OCI-LY3 (cell line): ENCODE data around the gene MCUB.
A peak's percentile ranks its signal among the peaks of the same experiment; 100 is the strongest.
"Not testable (repeated sequence)": the region's sequence is repeated elsewhere in the genome, so short reads cannot be mapped to it uniquely, and the experiment has no call there.

Experiments
- H2AFZ ChIP-seq: fragments of 200-600, 300-600 bp; shearing (Covaris generic); 2 replicates; pipeline ENCODE4 v1.6.0; 2014; ENCODE audit warnings: antibody characterized with exemption, low read depth, low read length
- H3K27ac ChIP-seq: fragments of 200-600, 300-600 bp; sonication (generic); 2 replicates; pipeline ENCODE4 v1.5.1; 2014; ENCODE audit warnings: mild to moderate bottlenecking, low read length, moderate library complexity, mixed read lengths
- H3K27me3 ChIP-seq: fragments of 200-600, 300-600 bp; sonication (generic); 2 replicates; pipeline ENCODE4 v1.6.1; 2014; ENCODE audit warnings: low read depth, low read length, mixed read lengths
- H3K36me3 ChIP-seq: fragments of 200-600, 300-600 bp; sonication (generic); replicated peaks from 2 replicates; pipeline ENCODE3; 2014; ENCODE audit warnings: low read depth, low read length, mixed read lengths
- H3K4me1 ChIP-seq: fragments of 300-600, 200-600 bp; sonication (generic); 2 replicates; pipeline ENCODE4 v1.6.1; 2014; ENCODE audit warnings: low read length, mixed read lengths
- H3K4me2 ChIP-seq: fragments of 200-600, 300-600 bp; sonication (generic); 2 replicates; pipeline ENCODE4 v1.6.1; 2014; ENCODE audit warnings: low read length, mixed read lengths
- H3K4me3 ChIP-seq: fragments of 300-600, 200-600 bp; sonication (generic); 2 replicates; pipeline ENCODE4 v1.5.1; 2014; ENCODE audit warnings: antibody characterized with exemption, mild to moderate bottlenecking, low read length, moderate library complexity
- H3K79me2 ChIP-seq: fragments of 300-600, 200-600 bp; shearing (Covaris generic); 2 replicates; pipeline ENCODE4 v1.6.1; 2014; ENCODE audit warnings: mild to moderate bottlenecking, low read length, mixed read lengths
- H3K9ac ChIP-seq: fragments of 300-600, 200-600 bp; shearing (Covaris generic); 2 replicates; pipeline ENCODE4 v1.6.0; 2014; ENCODE audit warnings: mild to moderate bottlenecking, low read length, moderate library complexity
- H3K9me3 ChIP-seq: fragments of 200-600, 300-600 bp; shearing (Covaris generic); 2 replicates; pipeline ENCODE4 v1.6.1; 2014; ENCODE audit warnings: low read length, mixed read lengths; ENCODE audit not compliant: insufficient read depth
- H4K20me1 ChIP-seq: fragments of 200-600, 300-600 bp; sonication (generic); 2 replicates; pipeline ENCODE4 v1.6.1; 2016; ENCODE audit warnings: low read length, mixed read lengths; ENCODE audit not compliant: insufficient read depth
- CTCF ChIP-seq: fragments of 200-600, 300-600 bp; sonication (generic); IDR thresholded peaks from 2 replicates; pipeline ENCODE4 v1.5.1; 2014; ENCODE audit warnings: antibody characterized with exemption, low read length, low read depth
- EZH2phosphoT487 ChIP-seq: fragments of 200-600 bp; shearing (Covaris generic); IDR thresholded peaks from 2 replicates; pipeline ENCODE4 v1.6.1; 2018; ENCODE audit warnings: antibody characterized with exemption, mixed run types, low read depth

Gene MCUB

DNA sequence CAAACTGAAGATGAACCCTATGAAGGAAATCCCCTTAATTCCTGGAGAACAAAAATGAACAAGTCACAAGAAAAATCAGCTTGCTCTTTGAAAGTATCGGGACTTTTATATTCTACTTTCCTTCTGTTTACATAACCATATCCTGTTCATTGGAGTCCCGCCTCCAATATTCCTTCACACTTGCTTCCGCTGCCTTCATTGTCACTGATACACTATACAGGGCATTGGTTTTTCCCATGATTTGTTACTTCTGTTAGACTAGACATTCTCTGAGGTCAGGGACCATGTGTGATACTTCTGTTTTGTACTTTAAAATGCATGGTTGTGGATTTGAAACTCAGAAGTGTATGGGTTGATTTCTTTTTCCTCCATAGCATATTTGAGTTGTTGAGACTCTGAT, 18.8 kb downstream of the MCUB start:
- H3K9ac ChIP-seq: no peak overlapping the region
- no peak for TF ChIP-seq EZH2phosphoT487
- no peak for TF ChIP-seq CTCF
- H3K27ac ChIP-seq: no peak overlapping the region
- H4K20me1 ChIP-seq: no peaks in the 10 kb centered on the region
- no peaks in the 10 kb centered on the region for H3K9me3 ChIP-seq
- H3K4me3 ChIP-seq: no peak overlapping the region
- no peaks in the 10 kb centered on the region for H3K27me3 ChIP-seq
- no peak overlapping the region for H3K4me2 ChIP-seq
- peaks cover 4% of the 10 kb centered on the region; the same call in 1 of the 2 replicates for H3K4me1 ChIP-seq
- no peaks in the 10 kb centered on the region for H3K79me2 ChIP-seq
- H2AFZ ChIP-seq: no peak overlapping the region
- H3K36me3 ChIP-seq: no peaks in the 10 kb centered on the region

- H3K4me1 ChIP-seq, H3K4me3 ChIP-seq, H3K9ac ChIP-seq, H4K20me1 ChIP-seq, H3K27ac ChIP-seq, H3K9me3 ChIP-seq, H3K36me3 ChIP-seq, H3K27me3 ChIP-seq, H2AFZ ChIP-seq, H3K4me2 ChIP-seq, H3K79me2 ChIP-seq: not testable (repeated sequence)
Measured at GRCh38 chr4:109579997-109580396, 20.0 kb downstream of the MCUB start.

DNA sequence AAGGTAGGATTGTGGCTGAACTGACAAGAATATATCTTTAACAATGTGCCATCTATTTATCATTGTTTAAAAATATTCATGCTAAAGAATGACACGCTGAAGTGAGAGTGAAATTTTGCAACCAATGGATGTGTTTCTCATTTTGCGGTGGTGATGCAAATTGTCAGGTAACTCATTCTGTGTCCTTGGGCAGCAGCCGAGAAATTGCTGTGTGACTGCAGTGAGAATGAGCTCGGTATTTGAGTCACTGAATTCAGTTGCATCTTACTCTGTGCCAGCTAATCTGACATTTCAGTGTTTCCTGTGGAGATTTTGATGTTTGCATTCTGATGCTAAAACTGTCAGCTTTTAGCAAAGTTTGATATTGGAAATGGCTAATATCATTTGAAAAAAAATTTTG, 28.1 kb downstream of the MCUB start:
- no peaks in the 10 kb centered on the region for H3K36me3 ChIP-seq
- 0 out of 2 replicates have a peak overlapping the region, but pooled peaks have one; percentile 4 for H3K4me3 ChIP-seq
- H4K20me1 ChIP-seq: 0 out of 2 replicates have a peak, but pooled peaks cover 4% of the 10 kb centered on the region
- no peak overlapping the region for H3K9ac ChIP-seq
- H3K79me2 ChIP-seq: peaks cover 7% of the 10 kb centered on the region; the same call in 1 of the 2 replicates
- H3K9me3 ChIP-seq: no peaks in the 10 kb centered on the region
- no peak overlapping the region for H2AFZ ChIP-seq
- H3K4me1 ChIP-seq: peaks cover 20% of the 10 kb centered on the region
- no peak for TF ChIP-seq EZH2phosphoT487
- TF ChIP-seq CTCF: no peak
- no peaks in the 10 kb centered on the region for H3K27me3 ChIP-seq
- H3K27ac ChIP-seq: no peak overlapping the region
- peak overlapping the region; percentile 48 for H3K4me2 ChIP-seq

GRCh38 chr4:109589119-109589518, 29.1 kb downstream of the MCUB start:
- peak overlapping the region; percentile 48; the same call in 1 of the 2 replicates for H3K4me2 ChIP-seq
- no peak overlapping the region for H2AFZ ChIP-seq
- H3K9me3 ChIP-seq: no peaks in the 10 kb centered on the region
- H3K4me3 ChIP-seq: no peak overlapping the region
- peaks cover 7% of the 10 kb centered on the region; the same call in 1 of the 2 replicates for H3K79me2 ChIP-seq
- 0 out of 2 replicates have a peak, but pooled peaks cover 4% of the 10 kb centered on the region for H4K20me1 ChIP-seq
- H3K27me3 ChIP-seq: no peaks in the 10 kb centered on the region
- H3K27ac ChIP-seq: no peak overlapping the region
- H3K4me1 ChIP-seq: peaks cover 19% of the 10 kb centered on the region
- TF ChIP-seq EZH2phosphoT487 (no peak), CTCF (no peak)
- H3K9ac ChIP-seq: no peak overlapping the region
- H3K36me3 ChIP-seq: no peaks in the 10 kb centered on the region

DNA sequence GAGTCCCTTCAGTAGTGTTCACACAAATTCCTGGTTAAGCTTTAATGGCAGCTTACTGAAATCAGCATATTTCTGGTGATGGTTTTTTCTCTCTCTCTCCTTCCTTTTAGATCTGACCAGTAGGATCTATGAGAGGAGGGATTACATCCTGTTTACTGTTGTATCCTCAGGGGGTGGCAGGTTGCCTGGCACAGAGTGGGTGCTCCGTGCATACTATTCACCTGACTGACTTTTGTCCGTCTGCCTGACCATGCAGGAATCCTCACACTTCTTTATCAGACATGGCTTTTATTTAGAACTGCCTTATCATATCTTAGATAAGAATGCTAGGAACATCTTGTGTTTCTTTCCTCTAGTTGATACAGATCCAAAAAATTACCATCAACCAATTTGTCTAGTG, 29.6 kb downstream of the MCUB start:
- H3K4me2 ChIP-seq: no peak overlapping the region
- no peak overlapping the region for H3K27ac ChIP-seq
- no peak overlapping the region for H3K9ac ChIP-seq

More for the DNA sequence above, 29.6 kb downstream of the MCUB start:
- Histone ChIP-seq H2AFZ (no peak overlapping the region), H3K27me3 (no peaks in the 10 kb centered on the region), H3K79me2 (peaks cover 7% of the 10 kb centered on the region; the same call in 1 of the 2 replicates), H3K4me3 (no peak overlapping the region), H3K9me3 (no peaks in the 10 kb centered on the region), H3K36me3 (no peaks in the 10 kb centered on the region), H4K20me1 (0 out of 2 replicates have a peak, but pooled peaks cover 4% of the 10 kb centered on the region), H3K4me1 (peaks cover 19% of the 10 kb centered on the region)
- TF ChIP-seq EZH2phosphoT487: no peak
- TF ChIP-seq CTCF: no peak
